GM12878 (cell line): ENCODE measurements around the gene SMYD5. TPM values are rescaled to one million over a fixed set of nuclear protein-coding genes. Genes with fewer than 3 reads are reported as not detected.

Experiments
- ATAC-seq: fragments of 200-7000 bp; cut with Tn5 transposase; 3 replicates; pipeline ENCODE4 v1.9.1; 2020; ENCODE audit warnings: mild to moderate bottlenecking, moderate library complexity
- BruUV-seq: library from RNA; stranded (reverse); fragments of 400-500 nt; replicated peaks from 2 replicates; lab custom pipeline; 2021; lab: Mats Ljungman, UMichigan
- CTCF ChIA-PET: fragments of 300-600 bp; sonication (Branson Sonifier 250); formaldehyde crosslinking; extraction: SDS; loops from one replicate; lab custom pipeline; 2021; ENCODE audit warnings: inconsistent platforms; lab: Yijun Ruan, JAX
- POLR2A ChIA-PET: fragments of 350-600 bp; formaldehyde crosslinking; extraction: SDS; loops from one replicate; lab custom pipeline; 2021; ENCODE audit warnings: inconsistent platforms; lab: Charles Lee
- RAD21 ChIA-PET: fragments of 300-600 bp; sonication (Branson Sonifier 250); formaldehyde crosslinking; loops from one replicate; lab custom pipeline; 2023; ENCODE audit warnings: antibody characterized with exemption; ENCODE audit not compliant: unreplicated experiment; lab: Charles Lee
- SMC1A ChIA-PET: fragments of 300-600 bp; sonication (Branson Sonifier 250); formaldehyde crosslinking; loops from one replicate; lab custom pipeline; 2023; ENCODE audit not compliant: unreplicated experiment, uncharacterized antibody; lab: Charles Lee
- DNase-seq: peaks from one replicate; pipeline ENCODE4 v3.0.0-alpha.2; 2011; ENCODE audit warnings: low read depth, low spot score
- FAIRE-seq: peaks from 3 replicates; lab custom pipeline; 2011; peaks lifted over from hg19 to GRCh38; lab: Jason Lieb, UNC
- H2AFZ ChIP-seq: 2 replicates; pipeline ENCODE4 v1.6.0; 2011; ENCODE audit warnings: low read depth, low read length, control low read depth; ENCODE audit not compliant: control insufficient read depth
- H3K27ac ChIP-seq: 2 replicates; pipeline ENCODE4 v1.5.1; 2011; ENCODE audit warnings: control low read depth; ENCODE audit not compliant: control insufficient read depth, insufficient read depth
- H3K27me3 ChIP-seq, 2 experiments: replicated peaks in 1 of 2; 2 replicates each; pipeline versions ENCODE4 v1.6.0 to v1.6.1; 2011; ENCODE audit warnings: low read length in 1 of 2; ENCODE audit not compliant: control insufficient read depth in 2 of 2, insufficient read depth in 2 of 2
- H3K36me3 ChIP-seq, 2 experiments: 2 replicates each; pipeline ENCODE4 v1.5.1; 2011; ENCODE audit warnings: low read length in 1 of 2; ENCODE audit not compliant: control insufficient read depth in 2 of 2, insufficient read depth in 2 of 2
- H3K4me1 ChIP-seq: 2 replicates; pipeline ENCODE4 v1.6.1; 2011; ENCODE audit warnings: mild to moderate bottlenecking, low read length, moderate library complexity, mixed read lengths; ENCODE audit not compliant: control insufficient read depth, insufficient read depth
- H3K4me2 ChIP-seq: 2 replicates; pipeline ENCODE4 v1.6.0; 2011; ENCODE audit warnings: control low read depth; ENCODE audit not compliant: control insufficient read depth, insufficient read depth
- H3K4me3 ChIP-seq: fragments of 200-600 bp; sonication (generic); 2 replicates; pipeline ENCODE4 v1.5.1; 2016
- H3K79me2 ChIP-seq: 2 replicates; pipeline ENCODE4 v1.6.0; 2011; ENCODE audit warnings: low read length; ENCODE audit not compliant: control insufficient read depth, insufficient read depth
- H3K9ac ChIP-seq: 2 replicates; pipeline ENCODE4 v1.8.0; 2011; ENCODE audit warnings: low read length, control low read depth, mixed read lengths; ENCODE audit not compliant: control insufficient read depth, insufficient read depth
- H3K9me3 ChIP-seq: replicated peaks from 3 replicates; pipeline ENCODE4 v1.5.1; 2011; ENCODE audit warnings: mild to moderate bottlenecking, low read length; ENCODE audit not compliant: control insufficient read depth, insufficient read depth
- H4K20me1 ChIP-seq: 2 replicates; pipeline ENCODE4 v1.6.0; 2011; ENCODE audit not compliant: control insufficient read depth, insufficient read depth
- BHLHE40 ChIP-seq, 2 experiments: fragments of 450-650 bp in 1 of 2; IDR thresholded peaks; 2 replicates each; pipeline ENCODE4 v1.6.1; 2011 to 2017; ENCODE audit warnings: low read depth in 2 of 2, borderline replicate concordance in 1 of 2, improper control_type of control experiment in 1 of 2, low read length in 1 of 2, mild to moderate bottlenecking in 1 of 2
- EED ChIP-seq: sonication (generic); IDR thresholded peaks from 2 replicates; pipeline ENCODE4 v1.6.1; 2016; ENCODE audit warnings: antibody characterized with exemption, low read depth
- ETV6 ChIP-seq, 2 experiments: fragments of 450-650 bp in 1 of 2; IDR thresholded peaks in 1 of 2; conservative IDR thresholded peaks in 1 of 2; 2 replicates each; pipeline ENCODE4 v1.6.1; 2014; ENCODE audit warnings: antibody characterized with exemption in 1 of 2, borderline replicate concordance in 1 of 2, low read depth in 1 of 2, mild to moderate bottlenecking in 1 of 2, moderate library complexity in 1 of 2
- NFIC ChIP-seq: IDR thresholded peaks from 2 replicates; pipeline ENCODE4 v1.6.1; 2012; ENCODE audit warnings: low read depth, mild to moderate bottlenecking, inconsistent platforms, low read length, moderate library complexity
- NR2C1 ChIP-seq: fragments of 450-650 bp; IDR thresholded peaks from 2 replicates; pipeline ENCODE4 v1.6.1; 2017; ENCODE audit warnings: antibody characterized with exemption, mild to moderate bottlenecking, moderate library complexity
- whole genome bisulfite sequencing: methylation state at CpG from one replicate; pipeline ENCODE4 v1.1.6; 2016; ENCODE audit warnings: low lambda C conversion rate; ENCODE audit not compliant: insufficient replicate concordance, insufficient coverage; ENCODE audit errors: missing lambda C conversion rate; 5-methylcytosine and 5-hydroxymethylcytosine counted together
- in situ Hi-C: fragments of 300-500 bp; cut with MboI; formaldehyde crosslinking; loops from 9 replicates; pipeline ENCODE4 v1.14.3; 2018; ENCODE audit warnings: mixed read lengths
- intact Hi-C: fragments of 100-400 bp; cut with micrococcal nuclease; formaldehyde crosslinking; loops from one replicate; pipeline ENCODE4 v1.14.2; 2022; ENCODE audit not compliant: unreplicated experiment
- polyA plus RNA-seq, 11 experiments: library from polyadenylated mRNA; depleted of rRNA in 4 of 11; unstranded in 6 of 11; stranded (reverse) in 5 of 11; fragments of >200 nt; fragmentation: Nextera tagmentation in 4 of 11; fragmentation: Illumina TruSeq in 1 of 11; extraction: Ambion mirVana in 4 of 11; extraction: Trizol in 1 of 11; gene quantifications; 1 replicate in 1 of 11; 2 replicates in 10 of 11; pipeline versions ENCODE4 v1.2.1 to v1.2.3, GENCODE V29; 2011 to 2016; ENCODE audit warnings: inconsistent platforms in 2 of 11, missing spikeins in 2 of 11, low read depth in 1 of 11
- total RNA-seq, 4 experiments: library from RNA; depleted of rRNA in 3 of 4; stranded (reverse); fragments of >200 nt in 3 of 4; fragmentation: Illumina TruSeq in 1 of 4; extraction: Trizol in 1 of 4; gene quantifications; 2 replicates each; pipeline versions ENCODE4 v1.2.1 to v1.2.3, GENCODE V29; 2013 to 2021

SMYD5 gene
- total and polyA plus RNA-seq, 10 of the 15 experiments (the other 5 are each of a cell fraction or from before 2014, with no cell fraction given): 6.1 to 35.3 (median 26.4) TPM

DNA sequence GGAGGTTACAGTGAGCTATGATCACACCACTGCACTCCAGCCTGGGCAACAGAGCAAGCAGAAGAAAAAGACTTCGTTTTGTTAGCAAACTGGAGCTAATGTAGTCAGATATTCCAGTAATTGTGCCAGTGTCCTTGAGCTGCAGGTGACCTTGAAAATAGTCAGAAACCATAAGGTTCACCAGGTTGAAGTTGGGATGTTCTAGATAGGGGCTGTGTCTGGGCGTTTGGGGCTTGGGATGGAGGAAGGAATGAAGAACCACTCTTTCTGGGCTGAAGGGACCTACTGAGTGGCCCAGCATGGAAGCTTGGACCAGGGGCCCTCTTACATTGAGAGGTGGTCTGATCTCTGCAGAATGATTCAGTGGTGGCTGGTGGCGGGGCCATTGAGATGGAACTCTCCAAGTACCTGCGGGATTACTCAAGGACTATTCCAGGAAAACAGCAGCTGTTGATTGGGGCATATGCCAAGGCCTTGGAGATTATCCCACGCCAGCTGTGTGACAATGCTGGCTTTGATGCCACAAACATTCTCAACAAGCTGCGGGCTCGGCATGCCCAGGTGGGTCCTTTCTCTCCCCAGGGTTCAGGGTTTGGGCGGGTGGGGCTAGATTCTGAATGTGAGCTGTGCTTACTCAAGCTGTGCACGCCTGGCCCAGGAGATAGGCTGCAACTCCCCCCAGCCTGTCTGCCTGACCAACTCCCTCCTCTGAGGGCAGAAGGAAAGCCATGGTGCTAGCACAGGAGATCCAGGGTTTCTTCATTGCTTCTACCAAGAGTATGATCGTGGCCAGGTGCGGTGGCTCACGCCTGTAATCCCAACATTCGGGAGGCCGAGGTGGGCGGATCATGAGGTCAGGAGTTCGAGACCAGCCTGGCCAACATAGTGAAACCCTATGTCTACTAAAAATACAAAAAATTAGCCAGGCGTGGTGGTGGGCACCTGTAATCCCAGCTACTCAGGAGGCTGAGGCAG, 37.1 kb downstream of the SMYD5 start:
- no peaks in the 10 kb centered on the region for H3K9me3 ChIP-seq
- no TSS peak for BruUV-seq
- H3K36me3 ChIP-seq: peaks cover 49 to 51% of the 10 kb centered on the region in 2 experiments
- TF ChIP-seq EED (no peak), NFIC (no peak), ETV6 (conservative IDR thresholded peaks at IDR 0.05 in 1 of 2, IDR thresholded peaks at IDR 0.05 in 1 of 2; ENCODE audit: borderline replicate concordance in 1 of 2, low read depth in 1 of 2) (no peak), BHLHE40 (IDR thresholded peaks at IDR 0.05; ENCODE audit: borderline replicate concordance in 1 of 2, low read depth in 2 of 2, low read length in 1 of 2) (no peak), NR2C1 (no peak)
- H3K4me3 ChIP-seq: no peak overlapping the region
- H3K27ac ChIP-seq: no peak overlapping the region
- intact Hi-C loops: no loop called here
- WGBS: 87% methylated on average over 17 of the region's 17 CpGs
- H3K4me1 ChIP-seq: no peaks in the 10 kb centered on the region
- in situ Hi-C loops: no loop called here
- ATAC-seq (no peak), FAIRE-seq (no peak), DNase-seq (no peak)
- no peak overlapping the region for H3K9ac ChIP-seq
- ChIA-PET RAD21 (interaction anchor here (0.8 kb wide), 1 partner anchor 39 kb away, joined by 4 read pairs; no protein-coding TSS in a partner anchor), POLR2A (no interaction called here), CTCF (interaction anchor here (1.6 kb wide), 1 partner anchor 13 kb away, joined by 3 read pairs; no protein-coding TSS in a partner anchor), SMC1A (interaction anchor here (1.7 kb wide), 1 partner anchor 12 kb away, joined by 3 read pairs; no protein-coding TSS in a partner anchor)
- no peak overlapping the region for H3K4me2 ChIP-seq
- H3K27me3 ChIP-seq: no peaks in the 10 kb centered on the region
- no peak overlapping the region for H2AFZ ChIP-seq
- no peaks in the 10 kb centered on the region for H3K79me2 ChIP-seq
- H4K20me1 ChIP-seq: no peaks in the 10 kb centered on the region; the same call in 1 of the 2 replicates
